Ectodermal cell (in vitro differentiated cells): Measurements from ENCODE around the gene USH2A.

Experiments
- H3K27ac ChIP-seq: 2 replicates; pipeline ENCODE4 v1.7.0; 2013; ENCODE audit warnings: mild to moderate bottlenecking, low read depth, low read length; ENCODE audit not compliant: insufficient read depth, poor library complexity, severe bottlenecking
- H3K27me3 ChIP-seq: 2 replicates; pipeline ENCODE4 v1.7.0; 2013; ENCODE audit warnings: mild to moderate bottlenecking, low read length; ENCODE audit not compliant: insufficient read depth, control insufficient read depth, poor library complexity, severe bottlenecking
- H3K36me3 ChIP-seq: one replicate; pipeline ENCODE4 v1.7.0; 2013; ENCODE audit warnings: low read length; ENCODE audit not compliant: control insufficient read depth, insufficient read depth
- H3K4me1 ChIP-seq: one replicate; pipeline ENCODE4 v1.7.0; 2013; ENCODE audit warnings: low read length; ENCODE audit not compliant: control insufficient read depth, insufficient read depth
- H3K4me3 ChIP-seq: 2 replicates; pipeline ENCODE4 v1.7.0; 2013; ENCODE audit warnings: low read depth, low read length, control low read depth; ENCODE audit not compliant: insufficient read depth
- H3K9me3 ChIP-seq: 2 replicates; pipeline ENCODE4 v1.7.0; 2013; ENCODE audit warnings: mild to moderate bottlenecking, low read length, moderate library complexity; ENCODE audit not compliant: control insufficient read depth
- WGBS, 2 experiments: methylation state at CpG; one replicate each; pipeline ENCODE4 v1.1.7; 2013; ENCODE audit warnings: missing lambda C conversion rate in 2 of 2; 5-methylcytosine and 5-hydroxymethylcytosine counted together

Gene USH2A

GRCh38 chr1:215844266-215844665, 579.0 kb downstream of the USH2A start:
- Histone ChIP-seq H3K36me3 (no peaks in the 10 kb centered on the region), H3K27me3 (no peaks in the 10 kb centered on the region), H3K9me3 (no peaks in the 10 kb centered on the region), H3K4me1 (no peaks in the 10 kb centered on the region), H3K4me3 (no peak overlapping the region), H3K27ac (no peak overlapping the region)
- WGBS, 2 experiments = 93 to 97% methylated on average over 3 to 4 of the region's 4 CpGs

DNA sequence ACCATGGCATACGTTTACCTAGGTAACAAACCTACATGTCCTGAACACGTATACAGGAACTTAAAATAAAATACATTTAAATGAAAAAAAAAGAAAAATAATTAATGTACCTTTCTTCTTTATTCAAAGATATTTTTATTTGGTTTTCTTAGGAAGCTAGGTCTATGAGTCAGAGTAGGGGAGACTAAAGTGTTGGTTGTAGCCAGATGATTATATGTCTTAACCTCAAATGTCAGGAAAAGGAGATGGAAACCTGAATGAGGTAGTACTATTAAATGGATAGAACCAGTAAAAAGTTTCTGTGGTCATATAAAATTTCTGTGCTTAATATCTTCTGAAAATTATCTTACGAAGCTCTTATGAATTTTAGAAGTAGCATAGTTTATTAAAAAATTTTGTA, 580.3 kb downstream of the USH2A start:
- no CpG with 5 or more reads among the region's 3 CpGs for WGBS, 2 experiments
- Histone ChIP-seq H3K4me1 (no peaks in the 10 kb centered on the region), H3K36me3 (no peaks in the 10 kb centered on the region), H3K4me3 (no peak overlapping the region), H3K27ac (no peak overlapping the region), H3K27me3 (no peaks in the 10 kb centered on the region), H3K9me3 (no peaks in the 10 kb centered on the region)

- no peaks in the 10 kb centered on the region for H3K27me3 ChIP-seq
- no peaks in the 10 kb centered on the region for H3K9me3 ChIP-seq
- H3K27ac ChIP-seq = no peak overlapping the region
- no peaks in the 10 kb centered on the region for H3K36me3 ChIP-seq
- no peaks in the 10 kb centered on the region for H3K4me1 ChIP-seq
- WGBS, 2 experiments = 100% methylated on average over 1 to 2 of the region's 2 CpGs
- no peak overlapping the region for H3K4me3 ChIP-seq
Observed at GRCh38 chr1:215835951-215836350, 587.3 kb downstream of the USH2A start.

- WGBS, 2 experiments = 87 to 100% methylated on average over 2 to 3 of the region's 3 CpGs
- no peak overlapping the region for H3K4me3 ChIP-seq
- H3K27me3 ChIP-seq = no peaks in the 10 kb centered on the region
- no peaks in the 10 kb centered on the region for H3K36me3 ChIP-seq
- no peak overlapping the region for H3K27ac ChIP-seq
- no peaks in the 10 kb centered on the region for H3K9me3 ChIP-seq
- no peaks in the 10 kb centered on the region for H3K4me1 ChIP-seq
Observed at GRCh38 chr1:215833941-215834729, 589.1 kb downstream of the USH2A start.

GRCh38 chr1:215830226-215830810, 592.9 kb downstream of the USH2A start:
- Histone ChIP-seq H3K27ac (no peak overlapping the region), H3K27me3 (no peaks in the 10 kb centered on the region), H3K36me3 (no peaks in the 10 kb centered on the region), H3K9me3 (no peaks in the 10 kb centered on the region), H3K4me3 (no peak overlapping the region), H3K4me1 (no peaks in the 10 kb centered on the region)
- WGBS, 2 experiments = 93 to 95% methylated on average over 6 to 7 of the region's 7 CpGs

DNA sequence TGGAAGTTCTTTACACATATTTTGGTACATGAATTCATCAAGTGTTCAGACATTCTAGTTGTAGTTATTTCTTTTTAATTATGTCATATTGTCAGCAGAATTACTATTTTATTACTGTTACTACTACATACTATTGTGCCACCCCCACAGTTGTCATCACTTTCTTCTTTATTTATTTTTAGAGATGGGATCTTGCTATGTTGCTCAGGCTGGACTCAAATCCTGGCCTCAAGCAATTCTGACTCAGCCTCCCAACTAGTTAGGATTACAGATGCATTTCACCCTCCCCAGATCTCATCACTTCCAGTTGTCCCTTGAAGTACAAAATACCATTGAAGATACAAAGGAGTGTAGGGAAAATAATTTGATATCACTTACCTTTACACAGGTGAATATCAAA, 598.2 kb downstream of the USH2A start:
- Histone ChIP-seq H3K27me3 (no peaks in the 10 kb centered on the region), H3K9me3 (no peaks in the 10 kb centered on the region), H3K4me3 (no peak overlapping the region), H3K4me1 (no peaks in the 10 kb centered on the region), H3K27ac (no peak overlapping the region), H3K36me3 (no peaks in the 10 kb centered on the region)

- Histone ChIP-seq H3K9me3 (no peaks in the 10 kb centered on the region), H3K36me3 (no peaks in the 10 kb centered on the region), H3K27ac (no peak overlapping the region), H3K4me3 (no peak overlapping the region), H3K27me3 (no peaks in the 10 kb centered on the region), H3K4me1 (no peaks in the 10 kb centered on the region)
Observed at GRCh38 chr1:215824245-215824644, 599.0 kb downstream of the USH2A start.

- no peak overlapping the region for H3K4me3 ChIP-seq
Observed at GRCh38 chr1:215819114-215819513, 604.1 kb downstream of the USH2A start.

GRCh38 chr1:215807911-215808436, 615.3 kb downstream of the USH2A start:
- H3K27ac ChIP-seq = no peak overlapping the region
- no peak overlapping the region for H3K4me3 ChIP-seq
- no peaks in the 10 kb centered on the region for H3K27me3 ChIP-seq
- 100% methylated on average over 1 of the region's 1 CpG; no CpG with 5 or more reads in 1 of the 2 experiments for WGBS, 2 experiments
- no peaks in the 10 kb centered on the region for H3K4me1 ChIP-seq
- H3K36me3 ChIP-seq = no peaks in the 10 kb centered on the region
- H3K9me3 ChIP-seq = no peaks in the 10 kb centered on the region

More at GRCh38 chr1:215819114-215819513, 604.1 kb downstream of the USH2A start:
- Histone ChIP-seq H3K4me1 (no peaks in the 10 kb centered on the region), H3K9me3 (no peaks in the 10 kb centered on the region), H3K27ac (no peak overlapping the region), H3K36me3 (no peaks in the 10 kb centered on the region), H3K27me3 (no peaks in the 10 kb centered on the region)
- WGBS, 2 experiments = 75% methylated on average over 1 to 2 of the region's 2 CpGs

- no peaks in the 10 kb centered on the region for H3K27me3 ChIP-seq
- no peak overlapping the region for H3K27ac ChIP-seq
- no peaks in the 10 kb centered on the region for H3K9me3 ChIP-seq
- no peak overlapping the region for H3K4me3 ChIP-seq
- no peaks in the 10 kb centered on the region for H3K36me3 ChIP-seq
- 94 to 97% methylated on average over 4 of the region's 4 CpGs for WGBS, 2 experiments
- no peaks in the 10 kb centered on the region for H3K4me1 ChIP-seq
Observed at GRCh38 chr1:215807218-215807617, 616.0 kb downstream of the USH2A start.
